WTC11 (cell line): Measurements from ENCODE around the gene RPS6KA2.

Experiments used
- CTCF ChIP-seq: fragments of 200-600 bp; IDR thresholded peaks from 2 replicates; pipeline ENCODE4 v1.8.0; 2022; ENCODE audit warnings: antibody characterized with exemption
- MLX ChIP-seq: sonication (generic); formaldehyde crosslinking; IDR thresholded peaks from 2 replicates; pipeline ENCODE4 v1.8.1; 2023; ENCODE audit warnings: mild to moderate bottlenecking, missing genetic modification reagents, moderate library complexity

- TF ChIP-seq CTCF (no peak), MLX (no peak)
Observed at GRCh38 chr6:166591961-166592520, 35.0 kb downstream of the RPS6KA2 start.
